Transverse colon (tissue), 3 donors: ENCODE results near the gene OSM.

ENCODE experiments used
- POLR2A ChIP-seq: fragments of 450-650 bp; IDR thresholded peaks from one replicate; pipeline ENCODE4 v1.6.1; 2016; ENCODE audit warnings: antibody characterized with exemption, mild to moderate bottlenecking, moderate library complexity
- POLR2AphosphoS5 ChIP-seq, 3 donors: sonication (generic); formaldehyde crosslinking; IDR thresholded peaks; one replicate each; pipeline ENCODE4 v1.6.1; 2016; ENCODE audit warnings: antibody characterized with exemption in 3 of 3

- TF ChIP-seq POLR2A (no peak), POLR2AphosphoS5 (IDR thresholded peaks at IDR 0.05) (no peak)
Observed at GRCh38 chr22:30228509-30229359, 37.9 kb downstream of the OSM start.
